OCI-LY7 (cell line): Measurements from ENCODE around the gene HS3ST3B1. TPM values are rescaled to one million over a fixed set of nuclear protein-coding genes. Genes with fewer than 3 reads are reported as not detected.

ENCODE experiments used
- BruUV-seq: library from RNA; stranded (reverse); fragments of 400-500 nt; replicated peaks from 2 replicates; lab custom pipeline; 2021; lab: Mats Ljungman, UMichigan
- CTCF ChIA-PET: fragments of 300-600 bp; sonication (Branson Sonifier 250); formaldehyde crosslinking; loops from one replicate; lab custom pipeline; 2022; ENCODE audit warnings: antibody characterized with exemption; ENCODE audit not compliant: unreplicated experiment; lab: Charles Lee
- POLR2A ChIA-PET: fragments of 300-600 bp; sonication (Branson Sonifier 250); formaldehyde crosslinking; loops from one replicate; lab custom pipeline; 2022; ENCODE audit warnings: antibody characterized with exemption; lab: Charles Lee
- DNase-seq: peaks from one replicate; pipeline ENCODE4 v3.0.0-alpha.2; 2015; ENCODE audit warnings: low spot score
- H2AFZ ChIP-seq: fragments of 200-600 bp; sonication (generic), shearing (Covaris generic); 2 replicates; pipeline ENCODE4 v1.6.1; 2014; ENCODE audit warnings: mild to moderate bottlenecking, antibody characterized with exemption, low read length, moderate library complexity
- H3K27ac ChIP-seq: fragments of 200-600 bp; sonication (generic); 2 replicates; pipeline ENCODE4 v1.5.1; 2014; ENCODE audit warnings: mixed run types, low read depth, mild to moderate bottlenecking, moderate library complexity, low read length, inconsistent platforms; ENCODE audit not compliant: poor library complexity, severe bottlenecking
- H3K36me3 ChIP-seq: fragments of 200-600 bp; sonication (generic); 2 replicates; pipeline ENCODE4 v1.6.1; 2014; ENCODE audit warnings: mild to moderate bottlenecking, antibody characterized with exemption, low read length, moderate library complexity, mixed read lengths; ENCODE audit not compliant: insufficient read depth
- H3K4me1 ChIP-seq: fragments of 200-600 bp; sonication (generic); 2 replicates; pipeline ENCODE4 v1.5.1; 2014; ENCODE audit warnings: mild to moderate bottlenecking, low read length; ENCODE audit not compliant: insufficient read depth, poor library complexity, severe bottlenecking
- H3K4me2 ChIP-seq: fragments of 200-600 bp; sonication (generic); 2 replicates; pipeline ENCODE4 v1.6.1; 2014; ENCODE audit warnings: mild to moderate bottlenecking, low read length
- H3K4me3 ChIP-seq: fragments of 200-600 bp; sonication (generic); 2 replicates; pipeline ENCODE4 v1.5.1; 2014; ENCODE audit warnings: mild to moderate bottlenecking, low read depth, low read length; ENCODE audit not compliant: poor library complexity, severe bottlenecking
- H3K79me2 ChIP-seq: fragments of 200-600 bp; sonication (generic); 2 replicates; pipeline ENCODE4 v1.6.1; 2016; ENCODE audit warnings: low read depth, mild to moderate bottlenecking, low read length, moderate library complexity, mixed read lengths; ENCODE audit not compliant: insufficient read depth
- H3K9me2 ChIP-seq: fragments of 200-600 bp; sonication (generic); 2 replicates; pipeline ENCODE4 v1.6.1; 2016; ENCODE audit warnings: mild to moderate bottlenecking, low read length, mixed read lengths; ENCODE audit not compliant: insufficient read depth
- H3K9me3 ChIP-seq: fragments of 200-600 bp; sonication (generic); 2 replicates; pipeline ENCODE4 v1.6.1; 2014; ENCODE audit warnings: mild to moderate bottlenecking, mixed run types, low read length, mixed read lengths
- H4K20me1 ChIP-seq: fragments of 200-600 bp; sonication (generic); 2 replicates; pipeline ENCODE4 v1.6.1; 2014; ENCODE audit warnings: mild to moderate bottlenecking, antibody characterized with exemption, low read length, moderate library complexity, mixed read lengths; ENCODE audit not compliant: insufficient read depth
- CTCF ChIP-seq: fragments of 200-600 bp; sonication (generic); conservative IDR thresholded peaks from 2 replicates; pipeline ENCODE4 v1.5.1; 2014; ENCODE audit warnings: mild to moderate bottlenecking, antibody characterized with exemption, low read length, moderate library complexity, mixed read lengths
- EZH2phosphoT487 ChIP-seq: fragments of 200-600 bp; sonication (generic); IDR thresholded peaks from 2 replicates; pipeline ENCODE4 v1.6.1; 2018; ENCODE audit warnings: low read depth, borderline replicate concordance, mild to moderate bottlenecking, mixed run types, antibody characterized with exemption, low read length, moderate library complexity, mixed read lengths
- intact Hi-C: fragments of 100-400 bp; cut with micrococcal nuclease; formaldehyde crosslinking; loops from one replicate; pipeline ENCODE4 v1.10.0; 2022; ENCODE audit not compliant: unreplicated experiment
- total RNA-seq, 2 experiments: library from RNA; depleted of rRNA in 1 of 2; stranded (reverse); fragments of >200 nt in 1 of 2; shearing (Covaris generic) in 1 of 2; gene quantifications; 2 replicates each; pipeline ENCODE4 v1.2.3, GENCODE V29; 2014 to 2022

HS3ST3B1 gene
- total RNA-seq, 2 experiments from 2014 or later: 0.03 to 1.6 TPM

GRCh38 chr17:14320734-14321475, 20.0 kb downstream of the HS3ST3B1 start:
- Histone ChIP-seq H3K27ac (no peak overlapping the region), H2AFZ (no peak overlapping the region), H3K4me3 (no peak overlapping the region), H3K9me2 (no peaks in the 10 kb centered on the region), H3K79me2 (no peaks in the 10 kb centered on the region), H3K4me2 (no peak overlapping the region), H3K9me3 (no peaks in the 10 kb centered on the region), H3K36me3 (no peaks in the 10 kb centered on the region), H4K20me1 (no peaks in the 10 kb centered on the region), H3K4me1 (no peaks in the 10 kb centered on the region)
- POLR2A ChIA-PET: interaction anchor here (0.7 kb wide), 1 partner anchor 45 kb away, joined by 3 read pairs; no protein-coding TSS in a partner anchor
- no peak for DNase-seq
- intact Hi-C loops: no loop called here
- no peak for TF ChIP-seq CTCF
- TF ChIP-seq EZH2phosphoT487: no peak
- CTCF ChIA-PET: interaction anchor here (0.5 kb wide), 1 partner anchor 22 kb away, joined by 3 read pairs; no protein-coding TSS in a partner anchor
- BruUV-seq: no TSS peak

DNA sequence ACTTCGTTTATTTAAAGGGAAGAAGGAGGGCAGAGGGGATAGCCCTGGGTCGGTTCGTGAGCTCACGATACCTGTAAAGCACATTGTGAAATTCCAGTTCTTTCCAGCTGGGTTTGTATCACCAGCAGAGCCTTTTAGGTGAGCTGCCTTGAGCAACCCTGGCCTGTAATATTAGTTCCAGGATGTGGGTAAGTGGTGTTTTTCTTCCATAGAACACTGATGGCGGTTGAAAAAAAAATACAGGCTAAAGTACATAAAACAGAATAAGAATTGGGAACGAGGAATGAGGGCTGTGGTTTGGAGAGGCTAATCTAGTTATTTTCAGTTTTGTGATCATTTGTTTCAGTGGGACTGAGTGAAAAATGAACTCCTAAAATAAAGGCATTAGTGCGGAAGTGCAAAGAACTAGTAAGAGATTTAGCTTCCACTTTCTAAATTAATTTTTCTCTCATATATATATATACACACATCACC, 20.6 kb downstream of the HS3ST3B1 start:
- DNase-seq: no peak
- H3K79me2 ChIP-seq: no peaks in the 10 kb centered on the region
- ChIA-PET POLR2A (interaction anchor here (0.7 kb wide), 1 partner anchor 44 kb away, joined by 3 read pairs; no protein-coding TSS in a partner anchor), CTCF (interaction anchor here (0.5 kb wide), 1 partner anchor 23 kb away, joined by 3 read pairs; no protein-coding TSS in a partner anchor)
- no peaks in the 10 kb centered on the region for H3K9me2 ChIP-seq
- H2AFZ ChIP-seq: no peak overlapping the region
- H3K36me3 ChIP-seq: no peaks in the 10 kb centered on the region
- no peaks in the 10 kb centered on the region for H4K20me1 ChIP-seq
- TF ChIP-seq CTCF (no peak), EZH2phosphoT487 (no peak)
- no peak overlapping the region for H3K4me3 ChIP-seq
- no peaks in the 10 kb centered on the region for H3K4me1 ChIP-seq
- no peak overlapping the region for H3K27ac ChIP-seq
- no peak overlapping the region for H3K4me2 ChIP-seq
- H3K9me3 ChIP-seq: no peaks in the 10 kb centered on the region
- intact Hi-C loops: no loop called here
- no TSS peak for BruUV-seq
